ENCODE results near the gene CERS6.

GRCh38 chr2:168538133-168538532 is 82.1 kb downstream of the CERS6 start:
- TF ChIP-seq YY1 (IDR thresholded peaks at IDR 0.05) (no peak), CTCF (IDR thresholded peaks at IDR 0.05; ENCODE audit: low read depth, low read length, missing input control) (no peak)

Data from liver (tissue), 2 donors.